Lower lobe of right lung (tissue), 2 donors: ENCODE results near the gene CCDC33. TPM values are rescaled to one million over a fixed set of nuclear protein-coding genes. Genes with fewer than 3 reads are reported as not detected.

ENCODE experiments used
- ATAC-seq, 2 donors: fragments of 200-7000 bp; cut with Tn5 transposase; one replicate each; pipeline ENCODE4 v1.9.1; 2020 to 2022; ENCODE audit warnings: mild to moderate bottlenecking in 2 of 2, moderate library complexity in 2 of 2
- DNase-seq: peaks from one replicate; pipeline ENCODE4 v3.0.0-alpha.2; 2020
- H3K27ac ChIP-seq: fragments of 200-600 bp; one replicate; pipeline ENCODE4 v1.8.0; 2022
- H3K27me3 ChIP-seq: fragments of 200-600 bp; one replicate; pipeline ENCODE4 v1.8.0; 2022; ENCODE audit warnings: low read depth
- H3K36me3 ChIP-seq: fragments of 200-600 bp; one replicate; pipeline ENCODE4 v1.8.0; 2022; ENCODE audit warnings: mild to moderate bottlenecking
- H3K4me1 ChIP-seq: fragments of 200-600 bp; one replicate; pipeline ENCODE4 v1.8.0; 2022
- H3K4me3 ChIP-seq: fragments of 200-600 bp; one replicate; pipeline ENCODE4 v1.8.0; 2022; ENCODE audit warnings: mild to moderate bottlenecking
- H3K9me3 ChIP-seq: fragments of 200-600 bp; one replicate; pipeline ENCODE4 v1.8.0; 2022
- CTCF ChIP-seq: fragments of 200-600 bp; IDR thresholded peaks from one replicate; pipeline ENCODE4 v1.8.0; 2022; ENCODE audit warnings: antibody characterized with exemption, mild to moderate bottlenecking
- intact Hi-C: fragments of 100-400 bp; cut with DNase I; formaldehyde crosslinking; loops from one replicate; pipeline ENCODE4 v1.11.0; 2022
- total RNA-seq: library from RNA; stranded (reverse); fragmentation: NEBNext Ultra II Directional; extraction: Animal tissue kit (Norgen Biotek cat#: 25700); gene quantifications from one replicate; pipeline ENCODE4 v1.2.1, GENCODE V29; 2021
- donor health status: DM: no; HTN: yes; CAD: no; lungs with severe emphysema.

CCDC33 gene
- total RNA-seq, 1 donor from 2014 or later = 5.9 TPM

- Histone ChIP-seq H3K27ac (no peak overlapping the region), H3K4me1 (no peaks in the 10 kb centered on the region), H3K9me3 (no peaks in the 10 kb centered on the region), H3K36me3 (no peaks in the 10 kb centered on the region), H3K4me3 (no peak overlapping the region), H3K27me3 (peaks cover 12% of the 10 kb centered on the region)
- DNase-seq = peak; percentile 76
- TF ChIP-seq CTCF = no peak
- peak; percentile 63 to 67 for ATAC-seq
- intact Hi-C loops = no loop called here
Measured at GRCh38 chr15:74291101-74292071, 55.3 kb downstream of the CCDC33 start.

GRCh38 chr15:74293021-74293810 lies 57.1 kb downstream of the CCDC33 start:
- TF ChIP-seq CTCF = no peak
- no peak for ATAC-seq
- no peaks in the 10 kb centered on the region for H3K4me1 ChIP-seq
- peaks cover 12% of the 10 kb centered on the region for H3K27me3 ChIP-seq
- no peaks in the 10 kb centered on the region for H3K36me3 ChIP-seq
- H3K4me3 ChIP-seq = no peak overlapping the region
- no peak for DNase-seq
- intact Hi-C loops = no loop called here
- H3K9me3 ChIP-seq = no peaks in the 10 kb centered on the region
- no peak overlapping the region for H3K27ac ChIP-seq

- Histone ChIP-seq H3K4me1 (no peaks in the 10 kb centered on the region), H3K27me3 (peaks cover 12% of the 10 kb centered on the region), H3K9me3 (no peaks in the 10 kb centered on the region), H3K36me3 (no peaks in the 10 kb centered on the region), H3K4me3 (no peak overlapping the region), H3K27ac (no peak overlapping the region)
- ATAC-seq = no peak
- no peak for DNase-seq
- TF ChIP-seq CTCF = no peak
- intact Hi-C loops = no loop called here
Measured at GRCh38 chr15:74294010-74294409, 57.9 kb downstream of the CCDC33 start.

GRCh38 chr15:74295800-74296199 lies 59.7 kb downstream of the CCDC33 start:
- Histone ChIP-seq H3K27me3 (peaks cover 27% of the 10 kb centered on the region), H3K36me3 (no peaks in the 10 kb centered on the region), H3K9me3 (no peaks in the 10 kb centered on the region), H3K27ac (no peak overlapping the region), H3K4me1 (no peaks in the 10 kb centered on the region), H3K4me3 (no peak overlapping the region)
- intact Hi-C loops = no loop called here
- TF ChIP-seq CTCF = no peak
- DNase-seq (no peak), ATAC-seq (no peak)

- H3K27me3 ChIP-seq = peaks cover 27% of the 10 kb centered on the region
- no peaks in the 10 kb centered on the region for H3K36me3 ChIP-seq
- intact Hi-C loops = no loop called here
- no peak for DNase-seq
- ATAC-seq = no peak
- TF ChIP-seq CTCF = no peak
- H3K27ac ChIP-seq = no peak overlapping the region
- H3K4me3 ChIP-seq = no peak overlapping the region
- H3K9me3 ChIP-seq = no peaks in the 10 kb centered on the region
- H3K4me1 ChIP-seq = no peaks in the 10 kb centered on the region
Measured at GRCh38 chr15:74297887-74298286, 61.8 kb downstream of the CCDC33 start.
